SH-SY5Y (cell line): ENCODE results near the gene TLR4.

Source experiments
- GATA2 ChIP-seq: IDR thresholded peaks from 2 replicates; pipeline ENCODE4 v1.6.1; 2011; ENCODE audit warnings: mild to moderate bottlenecking, low read depth, low read length
- GATA3 ChIP-seq: IDR thresholded peaks from 2 replicates; pipeline ENCODE4 v1.6.1; 2011; ENCODE audit warnings: low read depth, mild to moderate bottlenecking, low read length, moderate library complexity

DNA sequence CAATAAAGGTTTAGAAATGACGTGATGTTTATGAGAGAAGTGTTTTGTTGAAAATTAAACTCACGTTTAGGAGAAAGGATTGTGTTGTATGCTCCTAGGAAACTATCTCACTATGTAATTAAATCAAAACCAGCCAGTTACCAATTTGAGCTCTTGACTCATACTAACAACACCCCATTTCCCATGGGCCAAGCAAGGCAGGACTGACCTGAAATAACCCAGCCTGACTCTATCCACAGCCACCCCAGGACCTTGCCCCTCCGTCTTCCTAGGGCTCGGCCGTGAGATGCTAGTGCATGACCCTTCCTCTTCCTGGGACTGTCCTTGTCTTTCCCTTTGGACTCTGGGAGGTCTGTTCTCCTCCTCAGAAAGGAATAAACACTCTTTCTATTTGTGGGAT is 16.4 kb downstream of the TLR4 start:
- TF ChIP-seq GATA2 (no peak), GATA3 (no peak)
